ENCODE results near the gene ANKH. TPM values are rescaled to one million over a fixed set of nuclear protein-coding genes. Genes with fewer than 3 reads are reported as not detected.

The ANKH gene
- total and polyA plus RNA-seq, 2 of the 13 experiments (the other 11 are each of a cell fraction or from before 2014, with no cell fraction given), result 25.0 to 36.0 TPM

DNA sequence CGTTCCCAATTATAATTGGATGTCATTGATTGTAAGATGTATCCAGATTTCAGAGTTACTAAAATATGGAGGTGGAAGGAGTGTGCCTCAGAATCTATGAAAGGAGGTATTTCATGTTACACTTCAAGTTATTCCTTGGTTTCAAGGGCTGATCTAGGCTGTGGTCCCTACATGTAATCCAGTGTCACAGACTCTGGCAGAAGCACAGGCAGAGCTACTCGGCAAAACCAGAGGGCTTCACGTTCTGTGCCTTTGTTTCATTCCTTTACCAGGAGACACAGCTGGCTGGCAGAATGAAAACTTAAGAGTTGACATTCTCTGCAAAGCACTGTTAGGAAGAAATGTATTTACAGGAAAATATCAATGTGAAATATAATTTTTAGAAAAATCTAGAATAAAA is 99.6 kb downstream of the ANKH start (continued):
- TF ChIP-seq, protein P1, sequence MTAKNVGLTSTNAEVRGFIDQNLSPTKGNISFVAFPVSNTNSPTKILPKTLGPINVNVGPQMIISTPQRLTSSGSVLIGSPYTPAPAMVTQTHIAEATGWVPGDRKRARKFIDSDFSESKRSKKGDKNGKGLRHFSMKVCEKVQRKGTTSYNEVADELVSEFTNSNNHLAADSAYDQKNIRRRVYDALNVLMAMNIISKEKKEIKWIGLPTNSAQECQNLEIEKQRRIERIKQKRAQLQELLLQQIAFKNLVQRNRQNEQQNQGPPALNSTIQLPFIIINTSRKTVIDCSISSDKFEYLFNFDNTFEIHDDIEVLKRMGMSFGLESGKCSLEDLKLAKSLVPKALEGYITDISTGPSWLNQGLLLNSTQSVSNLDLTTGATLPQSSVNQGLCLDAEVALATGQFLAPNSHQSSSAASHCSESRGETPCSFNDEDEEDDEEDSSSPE (CRISPR knock-in tag; IDR thresholded peaks at IDR 0.05), result no peak
- TF ChIP-seq MAZ (IDR thresholded peaks at IDR 0.05; ENCODE audit: borderline replicate concordance, low read depth, low read length) (no peak), MAZ (CRISPR knock-in tag; IDR thresholded peaks at IDR 0.05; ENCODE audit: low read depth) (no peak), PAWR (CRISPR knock-in tag; IDR thresholded peaks at IDR 0.05; ENCODE audit: borderline replicate concordance) (no peak), KMT2A (CRISPR knock-in tag; IDR thresholded peaks at IDR 0.05) (no peak), ZNF780A (CRISPR knock-in tag; IDR thresholded peaks at IDR 0.05) (no peak), MTF2 (CRISPR knock-in tag; IDR thresholded peaks at IDR 0.05; ENCODE audit: borderline replicate concordance) (no peak), ZSCAN20 (CRISPR knock-in tag; IDR thresholded peaks at IDR 0.05; ENCODE audit: borderline replicate concordance) (no peak), SOX13 (IDR thresholded peaks at IDR 0.05) (no peak), SOX13 (CRISPR knock-in tag; conservative IDR thresholded peaks at IDR 0.05 in 1 of 2, IDR thresholded peaks at IDR 0.05 in 1 of 2) (no peak), ZNF713 (CRISPR knock-in tag; IDR thresholded peaks at IDR 0.05) (no peak), NCOA2 (CRISPR knock-in tag; IDR thresholded peaks at IDR 0.05) (no peak), ZFP36L2 (CRISPR knock-in tag; IDR thresholded peaks at IDR 0.05) (no peak)
- TF ChIP-seq, protein P2, sequence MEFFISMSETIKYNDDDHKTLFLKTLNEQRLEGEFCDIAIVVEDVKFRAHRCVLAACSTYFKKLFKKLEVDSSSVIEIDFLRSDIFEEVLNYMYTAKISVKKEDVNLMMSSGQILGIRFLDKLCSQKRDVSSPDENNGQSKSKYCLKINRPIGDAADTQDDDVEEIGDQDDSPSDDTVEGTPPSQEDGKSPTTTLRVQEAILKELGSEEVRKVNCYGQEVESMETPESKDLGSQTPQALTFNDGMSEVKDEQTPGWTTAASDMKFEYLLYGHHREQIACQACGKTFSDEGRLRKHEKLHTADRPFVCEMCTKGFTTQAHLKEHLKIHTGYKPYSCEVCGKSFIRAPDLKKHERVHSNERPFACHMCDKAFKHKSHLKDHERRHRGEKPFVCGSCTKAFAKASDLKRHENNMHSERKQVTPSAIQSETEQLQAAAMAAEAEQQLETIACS (CRISPR knock-in tag; IDR thresholded peaks at IDR 0.05), result no peak
- TF ChIP-seq, protein P3, sequence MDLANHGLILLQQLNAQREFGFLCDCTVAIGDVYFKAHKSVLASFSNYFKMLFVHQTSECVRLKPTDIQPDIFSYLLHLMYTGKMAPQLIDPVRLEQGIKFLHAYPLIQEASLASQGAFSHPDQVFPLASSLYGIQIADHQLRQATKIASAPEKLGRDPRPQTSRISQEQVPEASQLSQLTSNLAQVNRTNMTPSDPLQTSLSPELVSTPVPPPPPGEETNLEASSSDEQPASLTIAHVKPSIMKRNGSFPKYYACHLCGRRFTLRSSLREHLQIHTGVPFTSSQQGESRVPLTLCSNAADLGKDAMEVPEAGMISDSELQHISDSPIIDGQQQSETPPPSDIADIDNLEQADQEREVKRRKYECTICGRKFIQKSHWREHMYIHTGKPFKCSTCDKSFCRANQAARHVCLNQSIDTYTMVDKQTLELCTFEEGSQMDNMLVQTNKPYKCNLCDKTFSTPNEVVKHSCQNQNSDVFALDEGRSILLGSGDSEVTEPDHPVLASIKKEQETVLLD (CRISPR knock-in tag; IDR thresholded peaks at IDR 0.05; ENCODE audit: low read depth), result no peak
- TF ChIP-seq, protein P4, sequence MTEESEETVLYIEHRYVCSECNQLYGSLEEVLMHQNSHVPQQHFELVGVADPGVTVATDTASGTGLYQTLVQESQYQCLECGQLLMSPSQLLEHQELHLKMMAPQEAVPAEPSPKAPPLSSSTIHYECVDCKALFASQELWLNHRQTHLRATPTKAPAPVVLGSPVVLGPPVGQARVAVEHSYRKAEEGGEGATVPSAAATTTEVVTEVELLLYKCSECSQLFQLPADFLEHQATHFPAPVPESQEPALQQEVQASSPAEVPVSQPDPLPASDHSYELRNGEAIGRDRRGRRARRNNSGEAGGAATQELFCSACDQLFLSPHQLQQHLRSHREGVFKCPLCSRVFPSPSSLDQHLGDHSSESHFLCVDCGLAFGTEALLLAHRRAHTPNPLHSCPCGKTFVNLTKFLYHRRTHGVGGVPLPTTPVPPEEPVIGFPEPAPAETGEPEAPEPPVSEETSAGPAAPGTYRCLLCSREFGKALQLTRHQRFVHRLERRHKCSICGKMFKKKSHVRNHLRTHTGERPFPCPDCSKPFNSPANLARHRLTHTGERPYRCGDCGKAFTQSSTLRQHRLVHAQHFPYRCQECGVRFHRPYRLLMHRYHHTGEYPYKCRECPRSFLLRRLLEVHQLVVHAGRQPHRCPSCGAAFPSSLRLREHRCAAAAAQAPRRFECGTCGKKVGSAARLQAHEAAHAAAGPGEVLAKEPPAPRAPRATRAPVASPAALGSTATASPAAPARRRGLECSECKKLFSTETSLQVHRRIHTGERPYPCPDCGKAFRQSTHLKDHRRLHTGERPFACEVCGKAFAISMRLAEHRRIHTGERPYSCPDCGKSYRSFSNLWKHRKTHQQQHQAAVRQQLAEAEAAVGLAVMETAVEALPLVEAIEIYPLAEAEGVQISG (CRISPR knock-in tag; IDR thresholded peaks at IDR 0.05), result no peak
- TF ChIP-seq, protein P5, sequence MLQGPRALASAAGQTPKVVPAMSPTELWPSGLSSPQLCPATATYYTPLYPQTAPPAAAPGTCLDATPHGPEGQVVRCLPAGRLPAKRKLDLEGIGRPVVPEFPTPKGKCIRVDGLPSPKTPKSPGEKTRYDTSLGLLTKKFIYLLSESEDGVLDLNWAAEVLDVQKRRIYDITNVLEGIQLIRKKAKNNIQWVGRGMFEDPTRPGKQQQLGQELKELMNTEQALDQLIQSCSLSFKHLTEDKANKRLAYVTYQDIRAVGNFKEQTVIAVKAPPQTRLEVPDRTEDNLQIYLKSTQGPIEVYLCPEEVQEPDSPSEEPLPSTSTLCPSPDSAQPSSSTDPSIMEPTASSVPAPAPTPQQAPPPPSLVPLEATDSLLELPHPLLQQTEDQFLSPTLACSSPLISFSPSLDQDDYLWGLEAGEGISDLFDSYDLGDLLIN (CRISPR knock-in tag; IDR thresholded peaks at IDR 0.05; ENCODE audit: borderline replicate concordance), result no peak
- TF ChIP-seq, protein P6, sequence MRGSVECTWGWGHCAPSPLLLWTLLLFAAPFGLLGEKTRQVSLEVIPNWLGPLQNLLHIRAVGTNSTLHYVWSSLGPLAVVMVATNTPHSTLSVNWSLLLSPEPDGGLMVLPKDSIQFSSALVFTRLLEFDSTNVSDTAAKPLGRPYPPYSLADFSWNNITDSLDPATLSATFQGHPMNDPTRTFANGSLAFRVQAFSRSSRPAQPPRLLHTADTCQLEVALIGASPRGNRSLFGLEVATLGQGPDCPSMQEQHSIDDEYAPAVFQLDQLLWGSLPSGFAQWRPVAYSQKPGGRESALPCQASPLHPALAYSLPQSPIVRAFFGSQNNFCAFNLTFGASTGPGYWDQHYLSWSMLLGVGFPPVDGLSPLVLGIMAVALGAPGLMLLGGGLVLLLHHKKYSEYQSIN (CRISPR knock-in tag; IDR thresholded peaks at IDR 0.05; ENCODE audit: borderline replicate concordance), result no peak
